Peyer's patch (tissue), 4 donors: ENCODE results near the gene ASB13. TPM values are rescaled to one million over a fixed set of nuclear protein-coding genes. Genes with fewer than 3 reads are reported as not detected.

Source experiments
- DNase-seq, 3 donors: peaks; one replicate each; pipeline ENCODE4 v3.0.0-alpha.2; 2017 to 2019
- H3K27ac ChIP-seq, 4 donors: fragments of 200-600 bp; sonication (generic); one replicate each; pipeline ENCODE4 v1.5.1; 2016 to 2019
- H3K27me3 ChIP-seq, 2 donors: fragments of 200-600 bp; sonication (generic); one replicate each; pipeline ENCODE4 v1.5.1; 2019
- H3K36me3 ChIP-seq, 3 donors: fragments of 200-600 bp; sonication (generic); one replicate each; pipeline ENCODE4 v1.5.1; 2016 to 2019
- H3K4me1 ChIP-seq, 4 donors: fragments of 200-600 bp; sonication (generic); one replicate each; pipeline ENCODE4 v1.5.1; 2016 to 2019
- H3K4me3 ChIP-seq, 4 donors: fragments of 200-600 bp; sonication (generic); 1 replicate in 3 of 4; 2 replicates in 1 of 4; pipeline ENCODE4 v1.5.1; 2016 to 2019; ENCODE audit warnings: mild to moderate bottlenecking in 1 of 4
- H3K9me3 ChIP-seq, 4 donors: fragments of 200-600 bp; sonication (generic); one replicate each; pipeline ENCODE4 v1.5.1; 2016 to 2019; ENCODE audit warnings: mild to moderate bottlenecking in 1 of 4
- CTCF ChIP-seq, 6 experiments: fragments of 450-650 bp in 4 of 6; fragments of 200-600 bp in 2 of 6; sonication (generic) in 1 of 6; IDR thresholded peaks; one replicate each; pipeline ENCODE4 v1.5.1; 2017 to 2019; ENCODE audit warnings: antibody characterized with exemption in 6 of 6, mild to moderate bottlenecking in 3 of 6, moderate library complexity in 1 of 6
- POLR2A ChIP-seq, 2 donors: fragments of 450-650 bp; IDR thresholded peaks; one replicate each; pipeline ENCODE4 v1.5.1; 2017; ENCODE audit warnings: antibody characterized with exemption in 2 of 2, mild to moderate bottlenecking in 2 of 2, moderate library complexity in 2 of 2
- total RNA-seq, 4 donors: library from RNA; depleted of rRNA; stranded (reverse); fragments of >200 nt; gene quantifications; one replicate each; pipeline ENCODE4 v1.1.0, GENCODE V29; 2016

ASB13 gene
- total RNA-seq, 4 donors from 2014 or later: 28.1 to 80.9 (median 61.2) TPM

DNA sequence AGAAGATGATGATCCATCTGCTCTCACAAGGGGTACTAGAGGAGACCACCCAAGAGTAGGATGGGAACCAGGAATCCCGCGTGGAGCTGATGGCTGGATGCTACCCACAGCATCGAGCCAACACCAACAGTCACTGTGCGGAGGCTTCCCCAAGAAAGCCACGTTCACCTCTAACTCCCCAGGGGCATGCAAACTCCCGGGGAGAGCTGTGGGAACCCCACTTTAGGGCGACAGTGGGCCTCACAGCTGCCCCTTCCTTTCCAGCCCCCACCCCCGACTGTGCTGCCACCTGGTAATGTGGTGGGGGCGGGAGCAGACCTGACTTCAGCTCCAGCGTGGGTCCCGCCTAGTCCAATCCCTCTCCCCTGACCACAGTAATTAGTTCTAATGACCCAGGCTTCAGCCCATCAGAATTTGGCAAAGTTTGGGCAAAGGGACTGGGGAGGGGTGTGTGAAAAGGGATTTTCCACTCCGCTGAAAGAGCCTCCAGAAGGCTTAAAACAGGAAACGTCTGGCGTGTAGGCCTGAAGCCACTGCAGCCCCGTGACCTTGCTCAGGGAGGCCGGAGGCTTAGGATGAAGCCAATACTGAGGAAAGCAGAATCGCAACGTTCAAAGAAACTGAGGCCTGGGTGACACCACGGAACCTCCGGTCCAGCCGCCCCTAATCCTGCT lies 20.3 kb downstream of the ASB13 start:
- no peaks in the 10 kb centered on the region for H3K9me3 ChIP-seq
- no peak overlapping the region for H3K4me3 ChIP-seq
- H3K4me1 ChIP-seq: peaks cover 0 to 18% (median 0%) of the 10 kb centered on the region in 4 donors
- no peaks in the 10 kb centered on the region for H3K27me3 ChIP-seq
- peaks cover 0 to 61% (median 0%) of the 10 kb centered on the region in 3 donors for H3K36me3 ChIP-seq
- peak overlapping the region; percentile 52 to 72 (median 68) for H3K27ac ChIP-seq
- peak in 1 of 3 donors; percentile 47 for DNase-seq
- TF ChIP-seq CTCF (IDR thresholded peaks at IDR 0.05): no peak
- no peak for TF ChIP-seq POLR2A (IDR thresholded peaks at IDR 0.05)

DNA sequence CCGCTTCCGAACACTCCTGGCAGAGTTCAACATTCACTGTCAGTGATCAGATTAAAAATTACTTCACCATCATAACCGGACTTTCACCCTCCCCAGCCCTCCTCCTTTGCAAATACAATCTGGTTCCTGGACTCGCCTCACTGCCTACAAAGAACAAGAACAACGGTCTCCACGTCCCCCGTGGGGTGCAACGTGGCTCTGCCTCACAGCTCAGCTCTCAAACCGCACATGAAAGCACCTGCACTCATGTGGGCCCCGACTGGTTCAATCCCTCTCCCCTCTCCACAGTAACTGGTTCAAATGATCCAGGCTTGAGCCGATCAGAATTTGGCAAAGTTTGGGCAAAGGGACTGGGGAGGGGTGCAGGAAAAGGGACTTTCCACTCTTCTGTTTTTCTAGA lies 21.0 kb downstream of the ASB13 start:
- Histone ChIP-seq H3K27me3 (no peaks in the 10 kb centered on the region), H3K27ac (peak overlapping the region; percentile 52 to 72 (median 68)), H3K36me3 (peaks cover 0 to 61% (median 0%) of the 10 kb centered on the region in 3 donors), H3K4me3 (no peak overlapping the region), H3K9me3 (no peaks in the 10 kb centered on the region), H3K4me1 (peaks cover 0 to 18% (median 0%) of the 10 kb centered on the region in 4 donors)
- peak; percentile 46 to 86 (median 71) for DNase-seq
- TF ChIP-seq POLR2A (IDR thresholded peaks at IDR 0.05) (peak in 1 of 2 donors; percentile 43), CTCF (IDR thresholded peaks at IDR 0.05) (no peak)

DNA sequence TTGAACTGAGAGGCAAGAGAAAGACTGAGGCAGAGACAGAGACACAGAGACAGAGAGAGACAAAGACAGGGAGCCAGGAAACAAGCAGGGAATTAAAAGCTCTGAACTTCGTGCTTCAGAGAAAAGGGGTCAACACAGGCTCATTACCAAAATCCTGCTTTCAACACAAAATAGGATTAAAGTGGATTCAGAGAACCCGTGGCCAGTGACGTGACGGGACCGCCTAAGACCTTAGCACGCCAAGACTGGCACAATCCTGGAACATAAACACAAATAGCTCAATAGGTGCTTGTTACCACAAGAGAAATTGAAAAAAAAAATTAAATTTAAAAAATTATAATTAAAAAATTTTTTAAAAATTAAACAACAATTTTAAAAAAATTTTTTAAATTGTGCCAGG lies 21.5 kb downstream of the ASB13 start:
- DNase-seq: no peak
- peaks cover 0 to 61% (median 0%) of the 10 kb centered on the region in 3 donors for H3K36me3 ChIP-seq

GRCh38 chr10:5643346-5644067 lies 22.9 kb downstream of the ASB13 start:
- H3K27ac ChIP-seq: peak overlapping the region; percentile 16 to 72 (median 56)
- peak in 1 of 3 donors; percentile 25 for DNase-seq
- H3K9me3 ChIP-seq: no peaks in the 10 kb centered on the region
- no peak overlapping the region for H3K4me3 ChIP-seq
- peaks cover 0 to 18% (median 0%) of the 10 kb centered on the region in 4 donors for H3K4me1 ChIP-seq
- no peaks in the 10 kb centered on the region for H3K27me3 ChIP-seq
- H3K36me3 ChIP-seq: peaks cover 0 to 63% (median 0%) of the 10 kb centered on the region in 3 donors
- TF ChIP-seq POLR2A (IDR thresholded peaks at IDR 0.05): no peak
- no peak for TF ChIP-seq CTCF (IDR thresholded peaks at IDR 0.05)

More for the DNA sequence above, 21.5 kb downstream of the ASB13 start:
- Histone ChIP-seq H3K4me3 (no peak overlapping the region), H3K27me3 (no peaks in the 10 kb centered on the region), H3K4me1 (peaks cover 0 to 18% (median 0%) of the 10 kb centered on the region in 4 donors), H3K9me3 (no peaks in the 10 kb centered on the region), H3K27ac (peak overlapping the region in 3 of 4 donors; percentile 31 to 72 (median 65))
- TF ChIP-seq CTCF (IDR thresholded peaks at IDR 0.05): no peak

DNA sequence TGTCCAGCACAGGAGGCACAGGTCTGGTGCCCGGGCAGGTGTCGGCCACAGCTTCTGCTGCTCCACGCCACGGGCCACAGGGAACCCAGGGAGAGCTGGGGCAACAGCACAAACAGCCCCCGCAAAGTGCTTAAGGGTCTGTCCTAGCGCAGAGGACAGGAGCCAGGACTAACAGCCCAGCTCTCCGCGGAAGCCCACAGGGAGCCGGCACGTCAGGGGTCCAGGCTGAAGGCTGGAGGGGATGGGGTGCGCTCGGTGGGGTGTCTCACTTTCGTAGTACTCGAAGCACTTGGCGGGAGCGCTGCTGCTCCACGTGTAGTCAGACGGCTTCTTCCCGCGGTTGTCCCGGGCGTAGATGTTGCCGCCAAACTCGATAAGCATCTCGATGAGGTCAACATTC lies 24.9 kb downstream of the ASB13 start:
- Histone ChIP-seq H3K4me3 (no peak overlapping the region), H3K4me1 (peaks cover 0 to 18% (median 0%) of the 10 kb centered on the region in 4 donors), H3K9me3 (no peaks in the 10 kb centered on the region), H3K27me3 (no peaks in the 10 kb centered on the region), H3K27ac (no peak overlapping the region), H3K36me3 (peaks cover 0 to 53% (median 0%) of the 10 kb centered on the region in 3 donors)
- TF ChIP-seq CTCF (IDR thresholded peaks at IDR 0.05) (no peak), POLR2A (IDR thresholded peaks at IDR 0.05) (no peak)
- DNase-seq: peak in 1 of 3 donors; percentile 41
